H1 (cell line): ENCODE results near the gene TECPR2. TPM values are rescaled to one million over a fixed set of nuclear protein-coding genes. Genes with fewer than 3 reads are reported as not detected.
"Not testable (repeated sequence)": the region's sequence is repeated elsewhere in the genome, so short reads cannot be mapped to it uniquely, and the experiment has no call there.

Experiments used
- CTCF ChIA-PET: fragments of 300-600 bp; sonication (Branson Sonifier 250); formaldehyde crosslinking; loops from one replicate; lab custom pipeline; 2021; ENCODE audit not compliant: partially characterized antibody; lab: Charles Lee
- POLR2A ChIA-PET: fragments of 300-600 bp; sonication (Branson Sonifier 250); formaldehyde crosslinking; loops from one replicate; lab custom pipeline; 2021; ENCODE audit warnings: inconsistent platforms; ENCODE audit not compliant: partially characterized antibody; lab: Charles Lee
- DNase-seq, 2 experiments: peaks; one replicate each; pipeline versions ENCODE4 v3.0.0 to v3.0.0-alpha.2; 2010 to 2022; ENCODE audit warnings: low spot score in 2 of 2, low read depth in 1 of 2, mixed read lengths in 1 of 2
- FAIRE-seq: peaks from 2 replicates; lab custom pipeline; 2011; peaks lifted over from hg19 to GRCh38; lab: Jason Lieb, UNC
- H2AFZ ChIP-seq: 2 replicates; pipeline ENCODE4 v1.8.1; 2012; ENCODE audit warnings: low read length, inconsistent platforms
- H2AK5ac ChIP-seq: 2 replicates; pipeline ENCODE4 v1.6.1; 2013; ENCODE audit warnings: low read depth, low read length
- H2BK120ac ChIP-seq: replicated peaks from 2 replicates; pipeline ENCODE3; 2013; ENCODE audit warnings: low read depth, low read length, inconsistent platforms
- H2BK12ac ChIP-seq: 2 replicates; pipeline ENCODE4 v1.6.1; 2013; ENCODE audit warnings: low read depth, low read length
- H2BK15ac ChIP-seq: 2 replicates; pipeline ENCODE4 v1.6.1; 2013; ENCODE audit warnings: low read length
- H2BK20ac ChIP-seq: 2 replicates; pipeline ENCODE4 v1.6.1; 2013; ENCODE audit warnings: low read length
- H2BK5ac ChIP-seq: 2 replicates; pipeline ENCODE4 v1.6.1; 2013; ENCODE audit warnings: low read depth, low read length
- H3K14ac ChIP-seq: 2 replicates; pipeline ENCODE4 v1.6.1; 2013; ENCODE audit warnings: inconsistent platforms; ENCODE audit not compliant: insufficient read length
- H3K18ac ChIP-seq: 2 replicates; pipeline ENCODE4 v1.6.1; 2013; ENCODE audit warnings: low read length; ENCODE audit errors: extremely low read depth
- H3K23ac ChIP-seq: 2 replicates; pipeline ENCODE4 v1.6.1; 2013; ENCODE audit warnings: inconsistent platforms; ENCODE audit not compliant: insufficient read length
- H3K23me2 ChIP-seq: 2 replicates; pipeline ENCODE4 v1.6.1; 2013; ENCODE audit warnings: low read depth, low read length
- H3K27ac ChIP-seq: 2 replicates; pipeline ENCODE4 v1.6.1; 2011; ENCODE audit warnings: low read depth, low read length, inconsistent platforms
- H3K27me3 ChIP-seq, 4 experiments: replicated peaks in 1 of 4; 1 replicate in 1 of 4; 2 replicates in 3 of 4; pipeline versions ENCODE4 v1.6.1 to v1.8.1; 2011 to 2013; ENCODE audit warnings: low read length in 3 of 4, mild to moderate bottlenecking in 3 of 4, inconsistent platforms in 2 of 4, mixed read lengths in 2 of 4, moderate library complexity in 1 of 4; ENCODE audit not compliant: control insufficient read depth in 3 of 4, insufficient read depth in 3 of 4; ENCODE audit errors: extremely low read depth in 1 of 4
- H3K36me3 ChIP-seq, 4 experiments: 2 replicates each; pipeline versions ENCODE4 v1.6.1 to v1.8.1; 2011 to 2013; ENCODE audit warnings: mild to moderate bottlenecking in 4 of 4, low read length in 3 of 4, moderate library complexity in 2 of 4, control low read depth in 1 of 4, inconsistent platforms in 1 of 4; ENCODE audit not compliant: insufficient read depth in 4 of 4, control insufficient read depth in 2 of 4
- H3K4ac ChIP-seq: replicated peaks from 2 replicates; pipeline ENCODE3; 2013; ENCODE audit warnings: low read length, low read depth, mixed read lengths, inconsistent platforms; ENCODE audit not compliant: insufficient read length
- H3K4me1 ChIP-seq, 4 experiments: replicated peaks in 1 of 4; 1 replicate in 1 of 4; 2 replicates in 3 of 4; pipeline versions ENCODE4 v1.6.1 to v1.8.1; 2011 to 2013; ENCODE audit warnings: low read length in 3 of 4, inconsistent platforms in 2 of 4, mixed read lengths in 1 of 4; ENCODE audit not compliant: insufficient read depth in 4 of 4, control insufficient read depth in 3 of 4
- H3K4me2 ChIP-seq, 2 experiments: 2 replicates each; pipeline versions ENCODE4 v1.6.1 to v1.8.1; 2011 to 2013; ENCODE audit warnings: low read depth in 2 of 2, low read length in 2 of 2, control low read depth in 1 of 2, inconsistent platforms in 1 of 2, mild to moderate bottlenecking in 1 of 2; ENCODE audit not compliant: insufficient read depth in 1 of 2
- H3K4me3 ChIP-seq, 4 experiments: fragments of 200-600, 300-600 bp in 1 of 4; sonication (generic), shearing (Covaris generic), sonication (Bioruptor Twin) in 1 of 4; 2 replicates each; pipeline versions ENCODE4 v1.5.1 to v1.8.1; 2011 to 2016; ENCODE audit warnings: low read length in 4 of 4, low read depth in 3 of 4, control low read depth in 2 of 4, inconsistent platforms in 2 of 4, mild to moderate bottlenecking in 2 of 4, mixed read lengths in 1 of 4, moderate library complexity in 1 of 4; ENCODE audit not compliant: insufficient read depth in 2 of 4; ENCODE audit errors: extremely low read depth in 1 of 4
- H3K56ac ChIP-seq: replicated peaks from 2 replicates; pipeline ENCODE3; 2013; ENCODE audit warnings: low read depth, mild to moderate bottlenecking, mixed read lengths, low read length, inconsistent platforms; ENCODE audit not compliant: insufficient read length
- H3K79me1 ChIP-seq: 2 replicates; pipeline ENCODE4 v1.6.1; 2013; ENCODE audit warnings: low read depth, low read length, control low read depth
- H3K79me2 ChIP-seq, 2 experiments: 2 replicates each; pipeline versions ENCODE4 v1.6.1 to v1.8.1; 2012 to 2013; ENCODE audit warnings: low read length in 2 of 2, mild to moderate bottlenecking in 2 of 2, inconsistent platforms in 1 of 2; ENCODE audit not compliant: insufficient read depth in 2 of 2, control insufficient read depth in 1 of 2
- H3K9ac ChIP-seq, 4 experiments: replicated peaks in 1 of 4; 1 replicate in 1 of 4; 2 replicates in 3 of 4; pipeline versions ENCODE4 v1.6.1 to v1.8.1; 2011 to 2013; ENCODE audit warnings: low read depth in 3 of 4, low read length in 3 of 4, control low read depth in 2 of 4, mild to moderate bottlenecking in 2 of 4, moderate library complexity in 2 of 4, inconsistent platforms in 1 of 4; ENCODE audit errors: extremely low read depth in 1 of 4
- H3K9me3 ChIP-seq, 2 experiments: 2 replicates each; pipeline versions ENCODE4 v1.6.1 to v1.8.1; 2012 to 2013; ENCODE audit warnings: mild to moderate bottlenecking in 2 of 2, moderate library complexity in 2 of 2, control low read depth in 1 of 2, inconsistent platforms in 1 of 2, low read depth in 1 of 2, low read length in 1 of 2, mixed read lengths in 1 of 2; ENCODE audit not compliant: insufficient read depth in 2 of 2
- H4K20me1 ChIP-seq, 2 experiments: replicated peaks in 1 of 2; 2 replicates each; pipeline versions ENCODE3 to v1.8.1; 2011 to 2013; ENCODE audit warnings: inconsistent platforms in 2 of 2, low read length in 2 of 2, mild to moderate bottlenecking in 1 of 2; ENCODE audit not compliant: insufficient read depth in 2 of 2, control insufficient read depth in 1 of 2
- H4K5ac ChIP-seq: 2 replicates; pipeline ENCODE4 v1.6.1; 2013; ENCODE audit warnings: low read length, low read depth, mixed read lengths, inconsistent platforms; ENCODE audit not compliant: insufficient read length
- H4K8ac ChIP-seq: 2 replicates; pipeline ENCODE4 v1.8.0; 2013; ENCODE audit warnings: mild to moderate bottlenecking, moderate library complexity, low read length, inconsistent platforms; ENCODE audit not compliant: insufficient read depth; ENCODE audit errors: extremely low read depth
- H4K91ac ChIP-seq: replicated peaks from 2 replicates; pipeline ENCODE3; 2013; ENCODE audit warnings: low read length, mixed read lengths, inconsistent platforms; ENCODE audit not compliant: insufficient read length
- WGBS, 2 experiments: shearing (Covaris generic) in 1 of 2; methylation state at CpG; one replicate each; pipeline versions ENCODE4 v1.1.6 to v1.1.7; 2013 to 2015; ENCODE audit warnings: low lambda C conversion rate in 2 of 2, mixed read lengths in 2 of 2, inconsistent platforms in 1 of 2, low coverage in 1 of 2, missing lambda C conversion rate in 1 of 2; ENCODE audit not compliant: insufficient replicate concordance in 2 of 2, insufficient coverage in 1 of 2, insufficient read length in 1 of 2; ENCODE audit errors: extremely low coverage in 1 of 2, missing lambda C conversion rate in 1 of 2; 5-methylcytosine and 5-hydroxymethylcytosine counted together
- polyA plus RNA-seq, 7 experiments: library from polyadenylated mRNA; depleted of rRNA in 3 of 7; stranded (reverse) in 5 of 7; unstranded in 2 of 7; fragments of >200 nt in 5 of 7; fragments of 200-250 nt in 2 of 7; gene quantifications; 1 replicate in 5 of 7; 2 replicates in 1 of 7; 4 replicates in 1 of 7; pipeline versions ENCODE4 v1.2.1 to v1.2.3, GENCODE V29; 2011 to 2013; ENCODE audit warnings: missing spikeins in 2 of 7, mixed read lengths in 2 of 7
- total RNA-seq: library from RNA; stranded (reverse); fragmentation: NEBNext Ultra II Directional; extraction: Animal tissue kit (Norgen Biotek cat#: 25700); gene quantifications from 2 replicates; pipeline ENCODE4 v1.2.1, GENCODE V29; 2021

The TECPR2 gene
- total and polyA plus RNA-seq, 2 of the 8 experiments (the other 6 are each of a cell fraction or from before 2014, with no cell fraction given) = 6.8 to 19.4 TPM

- not testable (repeated sequence) for H3K4me3 ChIP-seq, H2BK15ac ChIP-seq, H2BK5ac ChIP-seq, H3K4me1 ChIP-seq, DNase-seq, H3K27ac ChIP-seq, H3K23ac ChIP-seq, H3K79me2 ChIP-seq, H3K9ac ChIP-seq, H3K79me1 ChIP-seq, H3K18ac ChIP-seq, H3K4me2 ChIP-seq, H2BK12ac ChIP-seq, H2BK120ac ChIP-seq, H3K56ac ChIP-seq, FAIRE-seq, H3K27me3 ChIP-seq, H4K8ac ChIP-seq, H2AK5ac ChIP-seq, H4K5ac ChIP-seq, H3K23me2 ChIP-seq, H3K4ac ChIP-seq, H3K9me3 ChIP-seq, H2AFZ ChIP-seq, H4K20me1 ChIP-seq, H3K14ac ChIP-seq, H4K91ac ChIP-seq, H2BK20ac ChIP-seq
- H3K36me3 ChIP-seq = peaks cover 2 to 12% (median 3%) of the 10 kb centered on the region in 4 experiments; a peak in 5 of 8 replicates
- 93% methylated on average over 6 of the region's 6 CpGs; no CpG with 5 or more reads in 1 of the 2 experiments for WGBS, 2 experiments
- ChIA-PET POLR2A (interaction anchor here (1.2 kb wide), 1 partner anchor 10 kb away, joined by 3 read pairs; no protein-coding TSS in a partner anchor), CTCF (interaction anchor here (0.6 to 1.4 kb wide), 3 partner anchors 109 to 195 kb away, joined by 3 read pairs; no protein-coding TSS in a partner anchor)
These were observed 33.4 kb upstream of the TECPR2 start for GRCh38 chr14:102329381-102329780.
